ENCODE data around the gene P2RX4. TPM values are rescaled to one million over a fixed set of nuclear protein-coding genes. Genes with fewer than 3 reads are reported as not detected.

P2RX4 gene
- total RNA-seq, 1 experiment from 2014 or later: 40.4 TPM

- Mint-ChIP-seq H3K27me3 (ENCODE audit: insufficient read depth, unreplicated experiment) (no peaks in the 10 kb centered on the region), H3K9me3 (ENCODE audit: unreplicated experiment) (no peaks in the 10 kb centered on the region), H3K4me1 (ENCODE audit: low read depth, unreplicated experiment) (no peaks in the 10 kb centered on the region), H3K36me3 (ENCODE audit: insufficient read depth, unreplicated experiment) (peaks cover 46% of the 10 kb centered on the region), H3K4me3 (ENCODE audit: unreplicated experiment) (no peak overlapping the region), H3K27ac (ENCODE audit: unreplicated experiment) (no peak overlapping the region)
- BruUV-seq (replicated peaks): no TSS peak
- no peaks in the 10 kb centered on the region for H3K27me3 ChIP-seq (replicated peaks; ENCODE audit: control insufficient read depth, insufficient read depth, low read length)
- H3K4me3 ChIP-seq (ENCODE audit: low read depth, low read length): no peak overlapping the region
- ChIA-PET POLR2A (no interaction called here), CTCF (no interaction called here)
- no peaks in the 10 kb centered on the region for H3K9me3 ChIP-seq
- DNase-seq: no peak
- no peaks in the 10 kb centered on the region for H3K4me1 ChIP-seq
- H3K36me3 ChIP-seq (ENCODE audit: control insufficient read depth, insufficient read depth, low read length): peaks cover 2% of the 10 kb centered on the region; the same call in 1 of the 2 replicates
- intact Hi-C loops (cut with micrococcal nuclease; ENCODE audit: unreplicated experiment): no loop called here
- no peak for TF ChIP-seq CTCF (IDR thresholded peaks at IDR 0.05; ENCODE audit: insufficient read depth in 1 of 2, low read depth in 1 of 2, low read length in 1 of 2, severe bottlenecking in 1 of 2, unreplicated experiment in 1 of 2)
Observed at GRCh38 chr12:121259074-121259473, 49.1 kb downstream of the P2RX4 start.

- Mint-ChIP-seq H3K36me3 (ENCODE audit: insufficient read depth, unreplicated experiment) (peaks cover 36% of the 10 kb centered on the region), H3K9me3 (ENCODE audit: unreplicated experiment) (no peaks in the 10 kb centered on the region), H3K27ac (ENCODE audit: unreplicated experiment) (no peak overlapping the region), H3K4me3 (ENCODE audit: unreplicated experiment) (no peak overlapping the region), H3K27me3 (ENCODE audit: insufficient read depth, unreplicated experiment) (no peaks in the 10 kb centered on the region), H3K4me1 (ENCODE audit: low read depth, unreplicated experiment) (no peaks in the 10 kb centered on the region)
- DNase-seq: no peak
- ChIA-PET CTCF (no interaction called here), POLR2A (no interaction called here)
- H3K4me3 ChIP-seq (ENCODE audit: low read depth, low read length): no peak overlapping the region
- no peaks in the 10 kb centered on the region for H3K4me1 ChIP-seq
- no peaks in the 10 kb centered on the region for H3K27me3 ChIP-seq (replicated peaks; ENCODE audit: control insufficient read depth, insufficient read depth, low read length)
- H3K36me3 ChIP-seq (ENCODE audit: control insufficient read depth, insufficient read depth, low read length): no peaks in the 10 kb centered on the region; the same call in 1 of the 2 replicates
- no TSS peak for BruUV-seq (replicated peaks)
- no peaks in the 10 kb centered on the region for H3K9me3 ChIP-seq
- intact Hi-C loops (cut with micrococcal nuclease; ENCODE audit: unreplicated experiment): no loop called here
- TF ChIP-seq CTCF (IDR thresholded peaks at IDR 0.05; ENCODE audit: insufficient read depth in 1 of 2, low read depth in 1 of 2, low read length in 1 of 2, severe bottlenecking in 1 of 2, unreplicated experiment in 1 of 2): no peak
Observed at GRCh38 chr12:121260091-121260490, 50.2 kb downstream of the P2RX4 start.

GRCh38 chr12:121261398-121261797 is 51.5 kb downstream of the P2RX4 start:
- DNase-seq: no peak
- Mint-ChIP-seq H3K27me3 (ENCODE audit: insufficient read depth, unreplicated experiment) (no peaks in the 10 kb centered on the region), H3K4me3 (ENCODE audit: unreplicated experiment) (no peak overlapping the region), H3K36me3 (ENCODE audit: insufficient read depth, unreplicated experiment) (peaks cover 27% of the 10 kb centered on the region), H3K27ac (ENCODE audit: unreplicated experiment) (no peak overlapping the region), H3K4me1 (ENCODE audit: low read depth, unreplicated experiment) (no peaks in the 10 kb centered on the region), H3K9me3 (ENCODE audit: unreplicated experiment) (no peaks in the 10 kb centered on the region)
- intact Hi-C loops (cut with micrococcal nuclease; ENCODE audit: unreplicated experiment): no loop called here
- POLR2A ChIA-PET: no interaction called here
- Histone ChIP-seq H3K4me1 (no peaks in the 10 kb centered on the region), H3K36me3 (ENCODE audit: control insufficient read depth, insufficient read depth, low read length) (no peaks in the 10 kb centered on the region; the same call in 1 of the 2 replicates), H3K9me3 (no peaks in the 10 kb centered on the region), H3K4me3 (ENCODE audit: low read depth, low read length) (no peak overlapping the region), H3K27me3 (replicated peaks; ENCODE audit: control insufficient read depth, insufficient read depth, low read length) (no peaks in the 10 kb centered on the region)
- CTCF ChIA-PET: no interaction called here
- BruUV-seq (replicated peaks): no TSS peak
- TF ChIP-seq CTCF (IDR thresholded peaks at IDR 0.05; ENCODE audit: insufficient read depth in 1 of 2, low read depth in 1 of 2, low read length in 1 of 2, severe bottlenecking in 1 of 2, unreplicated experiment in 1 of 2): no peak
